Measurements from ENCODE around the gene KCNH1.
"Not testable (repeated sequence)": the region's sequence is repeated elsewhere in the genome, so short reads cannot be mapped to it uniquely, and the experiment has no call there.

Gene KCNH1

GRCh38 chr1:210681158-210681557 is 452.8 kb downstream of the KCNH1 start:
- DNase-seq (ENCODE audit: low read depth), result no peak

- DNase-seq (ENCODE audit: low read depth), result no peak
Measured at GRCh38 chr1:210678306-210678705, 455.6 kb downstream of the KCNH1 start.

- no peak for DNase-seq (ENCODE audit: low read depth)
Measured at GRCh38 chr1:210677533-210677932, 456.4 kb downstream of the KCNH1 start.

GRCh38 chr1:210676539-210676938 is 457.4 kb downstream of the KCNH1 start:
- no peak for DNase-seq (ENCODE audit: low read depth)

GRCh38 chr1:210674151-210674550 is 459.8 kb downstream of the KCNH1 start:
- no peak for DNase-seq (ENCODE audit: low read depth)

GRCh38 chr1:210669951-210670350 is 464.0 kb downstream of the KCNH1 start:
- no peak for DNase-seq (ENCODE audit: low read depth)

GRCh38 chr1:210663730-210664573 is 470.0 kb downstream of the KCNH1 start:
- no peak for DNase-seq (ENCODE audit: low read depth)

GRCh38 chr1:210662291-210663050 is 471.5 kb downstream of the KCNH1 start:
- no peak for DNase-seq (ENCODE audit: low read depth)

- DNase-seq (ENCODE audit: low read depth), result not testable (repeated sequence)
Measured at GRCh38 chr1:210661520-210661919, 472.4 kb downstream of the KCNH1 start.

- no peak for DNase-seq (ENCODE audit: low read depth)
Measured at GRCh38 chr1:210657806-210658205, 476.1 kb downstream of the KCNH1 start.

GRCh38 chr1:210655511-210655910 is 478.4 kb downstream of the KCNH1 start:
- DNase-seq (ENCODE audit: low read depth), result no peak

GRCh38 chr1:210654176-210654981 is 479.6 kb downstream of the KCNH1 start:
- no peak for DNase-seq (ENCODE audit: low read depth)

- no peak for DNase-seq (ENCODE audit: low read depth)
Measured at GRCh38 chr1:210653771-210654170, 480.2 kb downstream of the KCNH1 start.

- no peak for DNase-seq (ENCODE audit: low read depth)
Measured at GRCh38 chr1:210652329-210652954, 481.5 kb downstream of the KCNH1 start.

- no peak for DNase-seq (ENCODE audit: low read depth)
Measured at GRCh38 chr1:210650403-210650802, 483.5 kb downstream of the KCNH1 start.

GRCh38 chr1:210648588-210649269 is 485.2 kb downstream of the KCNH1 start:
- DNase-seq (ENCODE audit: low read depth), result no peak

GRCh38 chr1:210647406-210648333 is 486.3 kb downstream of the KCNH1 start:
- no peak for DNase-seq (ENCODE audit: low read depth)

- no peak for DNase-seq (ENCODE audit: low read depth)
Measured at GRCh38 chr1:210646258-210646616, 487.7 kb downstream of the KCNH1 start.

GRCh38 chr1:210645582-210646257 is 488.2 kb downstream of the KCNH1 start:
- DNase-seq (ENCODE audit: low read depth), result no peak

- no peak for DNase-seq (ENCODE audit: low read depth)
Measured at GRCh38 chr1:210641582-210641981, 492.4 kb downstream of the KCNH1 start.

Data from stimulated activated CD4-positive, alpha-beta T cell treated with anti-CD3 and anti-CD28 coated beads, Interleukin-2, amount 100 ng/mL, for 4 hours (primary cell).